Measurements from ENCODE around the gene FXYD3.

DNA sequence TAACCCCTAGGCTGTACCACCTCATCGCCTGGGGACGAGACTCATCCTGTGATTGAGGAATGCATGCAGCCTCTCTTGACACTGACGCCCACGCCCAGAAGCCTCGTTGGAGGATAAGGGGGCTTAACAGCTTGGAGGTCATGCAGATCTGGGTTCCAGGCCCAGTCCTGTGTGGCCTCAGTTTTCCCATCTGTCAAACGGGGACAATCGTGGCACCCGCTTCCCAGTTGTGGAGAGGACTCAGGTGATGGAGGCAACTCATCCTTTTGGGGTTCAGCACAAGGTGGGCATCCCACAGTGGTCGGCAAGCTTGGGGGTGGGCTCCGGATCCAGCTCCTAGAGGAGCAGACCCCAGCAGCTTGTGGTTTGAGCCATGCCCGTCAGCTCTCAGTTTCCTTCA lies 20.6 kb downstream of the FXYD3 start:
- TF ChIP-seq, protein P1, sequence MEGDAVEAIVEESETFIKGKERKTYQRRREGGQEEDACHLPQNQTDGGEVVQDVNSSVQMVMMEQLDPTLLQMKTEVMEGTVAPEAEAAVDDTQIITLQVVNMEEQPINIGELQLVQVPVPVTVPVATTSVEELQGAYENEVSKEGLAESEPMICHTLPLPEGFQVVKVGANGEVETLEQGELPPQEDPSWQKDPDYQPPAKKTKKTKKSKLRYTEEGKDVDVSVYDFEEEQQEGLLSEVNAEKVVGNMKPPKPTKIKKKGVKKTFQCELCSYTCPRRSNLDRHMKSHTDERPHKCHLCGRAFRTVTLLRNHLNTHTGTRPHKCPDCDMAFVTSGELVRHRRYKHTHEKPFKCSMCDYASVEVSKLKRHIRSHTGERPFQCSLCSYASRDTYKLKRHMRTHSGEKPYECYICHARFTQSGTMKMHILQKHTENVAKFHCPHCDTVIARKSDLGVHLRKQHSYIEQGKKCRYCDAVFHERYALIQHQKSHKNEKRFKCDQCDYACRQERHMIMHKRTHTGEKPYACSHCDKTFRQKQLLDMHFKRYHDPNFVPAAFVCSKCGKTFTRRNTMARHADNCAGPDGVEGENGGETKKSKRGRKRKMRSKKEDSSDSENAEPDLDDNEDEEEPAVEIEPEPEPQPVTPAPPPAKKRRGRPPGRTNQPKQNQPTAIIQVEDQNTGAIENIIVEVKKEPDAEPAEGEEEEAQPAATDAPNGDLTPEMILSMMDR (IDR thresholded peaks at IDR 0.05; ENCODE audit: low read depth, low read length), result no peak
- TF ChIP-seq EZH2phosphoT487 (IDR thresholded peaks at IDR 0.05; ENCODE audit: low read depth), result no peak

Data from OCI-LY3 (cell line).